ENCODE data around the gene RGPD5.
"Not testable (repeated sequence)": the region's sequence is repeated elsewhere in the genome, so short reads cannot be mapped to it uniquely, and the experiment has no call there.

DNA sequence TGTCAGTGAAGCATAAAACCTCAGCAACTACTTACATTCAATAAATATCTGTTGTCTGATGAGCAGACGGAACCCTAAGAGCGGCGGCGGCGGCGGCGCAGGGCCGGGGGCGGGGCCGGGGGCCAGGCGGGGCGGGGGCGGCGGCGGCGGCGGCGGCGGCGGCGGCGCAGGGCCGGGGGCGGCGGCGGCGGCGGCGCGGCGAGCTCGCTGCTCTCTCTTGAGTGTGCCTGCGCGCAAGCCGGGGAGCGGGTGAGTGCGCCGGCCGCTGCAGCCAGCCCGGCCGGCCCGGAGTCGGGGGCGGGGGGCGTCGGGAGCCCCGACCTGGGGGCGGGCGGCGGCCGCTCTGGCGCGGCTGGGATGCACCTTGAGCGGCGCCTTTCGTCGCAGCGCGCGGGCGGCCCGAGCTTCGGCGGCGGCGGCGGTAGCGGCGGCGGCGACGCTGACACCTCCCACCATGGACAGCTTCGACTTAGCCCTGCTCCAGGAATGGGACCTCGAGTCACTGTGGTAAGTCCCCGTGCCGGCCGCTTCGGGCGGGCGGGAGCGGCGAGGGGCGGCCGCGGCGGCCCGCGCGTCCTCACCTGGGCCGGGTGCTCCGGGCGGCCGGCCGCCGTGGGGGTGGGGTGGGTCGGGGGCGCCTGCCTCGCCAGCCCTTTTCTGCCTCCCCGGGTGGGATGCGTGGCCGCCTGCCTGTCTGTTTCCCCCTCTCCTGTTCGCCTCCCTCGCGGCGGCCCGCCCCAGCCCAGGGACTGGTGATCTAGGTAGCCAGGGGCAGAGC, 33.7 kb upstream of the RGPD5 start:
- TF ChIP-seq, protein P1, sequence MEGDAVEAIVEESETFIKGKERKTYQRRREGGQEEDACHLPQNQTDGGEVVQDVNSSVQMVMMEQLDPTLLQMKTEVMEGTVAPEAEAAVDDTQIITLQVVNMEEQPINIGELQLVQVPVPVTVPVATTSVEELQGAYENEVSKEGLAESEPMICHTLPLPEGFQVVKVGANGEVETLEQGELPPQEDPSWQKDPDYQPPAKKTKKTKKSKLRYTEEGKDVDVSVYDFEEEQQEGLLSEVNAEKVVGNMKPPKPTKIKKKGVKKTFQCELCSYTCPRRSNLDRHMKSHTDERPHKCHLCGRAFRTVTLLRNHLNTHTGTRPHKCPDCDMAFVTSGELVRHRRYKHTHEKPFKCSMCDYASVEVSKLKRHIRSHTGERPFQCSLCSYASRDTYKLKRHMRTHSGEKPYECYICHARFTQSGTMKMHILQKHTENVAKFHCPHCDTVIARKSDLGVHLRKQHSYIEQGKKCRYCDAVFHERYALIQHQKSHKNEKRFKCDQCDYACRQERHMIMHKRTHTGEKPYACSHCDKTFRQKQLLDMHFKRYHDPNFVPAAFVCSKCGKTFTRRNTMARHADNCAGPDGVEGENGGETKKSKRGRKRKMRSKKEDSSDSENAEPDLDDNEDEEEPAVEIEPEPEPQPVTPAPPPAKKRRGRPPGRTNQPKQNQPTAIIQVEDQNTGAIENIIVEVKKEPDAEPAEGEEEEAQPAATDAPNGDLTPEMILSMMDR (IDR thresholded peaks at IDR 0.05; ENCODE audit: insufficient read depth, low read length) = not testable (repeated sequence)
- TF ChIP-seq, protein P2, sequence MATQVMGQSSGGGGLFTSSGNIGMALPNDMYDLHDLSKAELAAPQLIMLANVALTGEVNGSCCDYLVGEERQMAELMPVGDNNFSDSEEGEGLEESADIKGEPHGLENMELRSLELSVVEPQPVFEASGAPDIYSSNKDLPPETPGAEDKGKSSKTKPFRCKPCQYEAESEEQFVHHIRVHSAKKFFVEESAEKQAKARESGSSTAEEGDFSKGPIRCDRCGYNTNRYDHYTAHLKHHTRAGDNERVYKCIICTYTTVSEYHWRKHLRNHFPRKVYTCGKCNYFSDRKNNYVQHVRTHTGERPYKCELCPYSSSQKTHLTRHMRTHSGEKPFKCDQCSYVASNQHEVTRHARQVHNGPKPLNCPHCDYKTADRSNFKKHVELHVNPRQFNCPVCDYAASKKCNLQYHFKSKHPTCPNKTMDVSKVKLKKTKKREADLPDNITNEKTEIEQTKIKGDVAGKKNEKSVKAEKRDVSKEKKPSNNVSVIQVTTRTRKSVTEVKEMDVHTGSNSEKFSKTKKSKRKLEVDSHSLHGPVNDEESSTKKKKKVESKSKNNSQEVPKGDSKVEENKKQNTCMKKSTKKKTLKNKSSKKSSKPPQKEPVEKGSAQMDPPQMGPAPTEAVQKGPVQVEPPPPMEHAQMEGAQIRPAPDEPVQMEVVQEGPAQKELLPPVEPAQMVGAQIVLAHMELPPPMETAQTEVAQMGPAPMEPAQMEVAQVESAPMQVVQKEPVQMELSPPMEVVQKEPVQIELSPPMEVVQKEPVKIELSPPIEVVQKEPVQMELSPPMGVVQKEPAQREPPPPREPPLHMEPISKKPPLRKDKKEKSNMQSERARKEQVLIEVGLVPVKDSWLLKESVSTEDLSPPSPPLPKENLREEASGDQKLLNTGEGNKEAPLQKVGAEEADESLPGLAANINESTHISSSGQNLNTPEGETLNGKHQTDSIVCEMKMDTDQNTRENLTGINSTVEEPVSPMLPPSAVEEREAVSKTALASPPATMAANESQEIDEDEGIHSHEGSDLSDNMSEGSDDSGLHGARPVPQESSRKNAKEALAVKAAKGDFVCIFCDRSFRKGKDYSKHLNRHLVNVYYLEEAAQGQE (IDR thresholded peaks at IDR 0.05; ENCODE audit: insufficient replicate concordance, low read depth) = not testable (repeated sequence)
- TF ChIP-seq POLR2AphosphoS5, GABPA (IDR thresholded peaks at IDR 0.05; ENCODE audit: low read depth): not testable (repeated sequence)

All from HL-60 (cell line).